Rectal smooth muscle tissue (tissue), 1 donor: Measurements from ENCODE around the gene MAP1LC3B.
"Not testable (repeated sequence)": the region's sequence is repeated elsewhere in the genome, so short reads cannot be mapped to it uniquely, and the experiment has no call there.

Experiments used
- H3K27ac ChIP-seq: one replicate; pipeline ENCODE4 v1.7.0; 2013; ENCODE audit warnings: low read depth, low read length, inconsistent platforms
- H3K27me3 ChIP-seq: one replicate; pipeline ENCODE4 v1.7.0; 2013; ENCODE audit warnings: low read length; ENCODE audit not compliant: control insufficient read depth, insufficient read depth
- H3K36me3 ChIP-seq: one replicate; pipeline ENCODE4 v1.7.0; 2013; ENCODE audit warnings: low read length; ENCODE audit not compliant: control insufficient read depth, insufficient read depth
- H3K4me1 ChIP-seq: one replicate; pipeline ENCODE4 v1.7.0; 2013; ENCODE audit warnings: low read length; ENCODE audit not compliant: control insufficient read depth, insufficient read depth
- H3K4me3 ChIP-seq: one replicate; pipeline ENCODE4 v1.7.0; 2013; ENCODE audit warnings: low read length
- H3K9ac ChIP-seq: one replicate; pipeline ENCODE4 v1.7.0; 2013; ENCODE audit warnings: low read length

MAP1LC3B gene

DNA sequence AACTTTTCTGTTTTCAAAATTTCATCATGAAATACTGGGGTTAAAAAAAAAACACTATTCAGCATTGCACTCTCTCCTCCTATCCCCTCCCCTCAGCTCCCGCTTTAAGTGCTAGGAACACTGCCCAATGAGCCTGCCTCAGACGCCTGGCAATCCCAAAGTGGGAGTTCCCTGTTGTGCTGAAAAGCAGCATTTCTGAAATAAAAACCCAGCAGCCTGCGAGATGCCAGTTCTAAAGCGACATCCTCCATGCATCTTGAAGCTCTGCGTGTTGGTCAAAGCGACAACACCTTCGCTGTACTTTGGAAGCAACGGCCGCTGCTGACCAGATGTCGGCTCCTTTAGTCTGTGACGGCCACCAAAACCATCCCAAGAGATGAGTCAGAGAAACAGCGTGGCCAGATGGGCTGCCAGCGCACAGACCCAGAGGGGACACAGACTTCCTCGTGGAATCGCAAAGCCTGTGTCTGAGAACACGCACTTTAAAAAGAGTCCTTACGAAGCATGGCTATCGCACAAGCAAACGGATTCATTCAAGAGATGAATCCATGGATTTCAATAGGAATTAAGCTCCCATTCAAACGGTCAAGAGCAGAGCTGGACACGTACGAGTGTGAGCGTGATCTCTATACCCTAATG lies 41.3 kb upstream of the MAP1LC3B start:
- Histone ChIP-seq H3K9ac (no peak overlapping the region), H3K27ac (no peak overlapping the region), H3K4me1 (no peaks in the 10 kb centered on the region), H3K36me3 (peaks cover 6% of the 10 kb centered on the region), H3K27me3 (no peaks in the 10 kb centered on the region), H3K4me3 (no peak overlapping the region)

DNA sequence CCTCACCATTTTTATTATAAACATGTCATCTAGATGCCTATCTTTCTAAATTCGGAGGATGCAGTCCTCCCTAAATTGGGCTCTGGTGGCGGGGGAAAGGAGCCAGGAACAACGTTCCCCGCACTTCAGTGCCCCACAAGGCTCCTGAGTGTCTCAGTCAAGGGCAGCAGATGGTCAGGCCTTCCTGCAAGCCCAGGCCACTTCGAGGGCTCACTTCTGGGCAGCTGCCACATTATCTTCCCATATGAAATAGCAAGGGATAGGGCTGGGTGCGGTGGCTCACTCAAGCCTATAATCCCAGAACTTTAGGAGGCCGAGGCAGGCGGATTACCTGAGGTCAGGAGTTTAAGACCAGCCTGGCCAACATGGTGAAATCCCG lies 40.8 kb upstream of the MAP1LC3B start:
- no peak overlapping the region for H3K27ac ChIP-seq
- H3K27me3 ChIP-seq, result no peaks in the 10 kb centered on the region
- no peak overlapping the region for H3K9ac ChIP-seq
- no peak overlapping the region for H3K4me3 ChIP-seq
- H3K4me1 ChIP-seq, result no peaks in the 10 kb centered on the region
- H3K36me3 ChIP-seq, result peaks cover 6% of the 10 kb centered on the region

DNA sequence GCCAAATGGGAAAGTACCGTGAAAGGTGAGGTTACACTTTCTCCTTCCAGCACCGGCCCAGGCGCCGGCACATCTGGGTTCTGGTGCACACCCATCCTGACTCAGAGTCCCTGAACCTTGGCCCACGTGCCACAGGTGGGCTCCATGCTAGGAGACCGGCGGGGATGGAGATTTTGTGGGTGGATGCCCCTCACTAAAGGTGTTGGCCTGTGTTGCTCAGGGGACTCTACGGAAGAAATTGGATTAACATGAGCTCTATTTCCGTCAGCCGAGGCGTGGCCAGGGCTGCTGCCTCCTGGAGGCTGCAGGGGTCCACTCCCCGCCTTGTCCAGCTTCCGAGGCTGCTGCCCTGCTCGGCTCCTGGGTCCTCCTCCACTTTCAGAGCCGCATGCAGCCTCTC lies 39.3 kb upstream of the MAP1LC3B start:
- Histone ChIP-seq H3K36me3 (peaks cover 5% of the 10 kb centered on the region), H3K27me3 (no peaks in the 10 kb centered on the region), H3K9ac (no peak overlapping the region), H3K4me3 (no peak overlapping the region), H3K4me1 (no peaks in the 10 kb centered on the region), H3K27ac (no peak overlapping the region)

DNA sequence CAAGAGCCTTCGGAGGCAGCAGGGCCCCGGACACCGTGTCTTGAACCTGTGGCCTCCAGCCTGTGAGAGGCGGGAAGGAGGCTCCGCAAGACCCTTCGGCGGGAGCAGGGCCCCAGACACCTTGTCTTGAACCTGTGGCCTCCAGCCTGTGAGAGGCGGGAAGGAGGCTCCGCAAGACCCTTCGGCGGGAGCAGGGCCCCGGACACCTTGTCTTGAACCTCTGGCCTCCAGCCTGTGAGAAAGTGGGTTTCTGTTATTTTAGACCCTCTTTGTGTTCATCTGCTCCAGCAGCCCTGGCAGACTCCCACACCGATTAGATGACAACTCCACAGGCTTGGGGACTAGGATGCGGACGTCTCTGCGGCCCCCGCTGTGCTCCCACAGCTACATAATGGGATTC lies 38.5 kb upstream of the MAP1LC3B start:
- no peak overlapping the region for H3K27ac ChIP-seq
- H3K4me3 ChIP-seq, result no peak overlapping the region
- peaks cover 8% of the 10 kb centered on the region for H3K36me3 ChIP-seq
- no peaks in the 10 kb centered on the region for H3K4me1 ChIP-seq
- no peak overlapping the region for H3K9ac ChIP-seq
- H3K27me3 ChIP-seq, result no peaks in the 10 kb centered on the region

DNA sequence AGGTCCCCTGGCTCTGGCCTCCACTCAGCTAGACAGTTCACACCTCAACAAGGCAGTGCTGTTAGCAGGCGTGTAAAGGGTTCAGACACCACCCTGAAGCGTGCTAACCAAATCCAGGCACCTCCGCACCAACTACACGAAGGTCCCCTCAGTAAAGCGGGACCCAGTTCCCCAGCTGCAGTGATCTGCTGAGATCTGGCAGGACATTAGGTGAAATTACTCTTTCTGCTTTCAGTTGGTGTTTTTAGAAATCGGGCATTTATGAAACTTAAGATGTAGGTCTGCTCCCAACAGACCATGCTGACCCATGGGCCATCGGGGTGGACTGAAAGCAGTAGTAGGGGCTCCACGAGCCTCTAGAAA lies 35.7 kb upstream of the MAP1LC3B start:
- Histone ChIP-seq H3K27ac (no peak overlapping the region), H3K9ac (no peak overlapping the region), H3K4me3 (no peak overlapping the region), H3K27me3 (no peaks in the 10 kb centered on the region), H3K36me3 (peaks cover 27% of the 10 kb centered on the region), H3K4me1 (no peaks in the 10 kb centered on the region)

DNA sequence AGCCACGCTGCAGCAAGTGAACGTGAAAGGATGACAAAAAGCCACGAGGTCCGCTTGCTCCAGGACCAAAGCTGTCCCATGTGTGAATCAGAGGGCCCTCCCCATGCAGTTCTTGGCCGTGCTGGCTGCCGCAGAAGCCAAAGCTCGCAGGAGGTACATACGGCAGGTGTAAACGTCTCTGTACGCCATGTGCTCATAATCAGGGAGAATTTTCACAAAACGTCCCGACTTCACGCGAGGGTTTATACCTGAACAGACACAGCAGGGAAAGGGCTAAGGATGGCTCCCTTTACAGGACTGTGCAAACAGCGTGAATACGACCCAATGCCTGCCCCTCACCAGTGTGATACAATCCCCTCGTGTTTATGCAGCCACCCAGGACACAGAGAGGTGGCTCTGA lies 33.9 kb upstream of the MAP1LC3B start:
- H3K36me3 ChIP-seq, result peaks cover 32% of the 10 kb centered on the region

DNA sequence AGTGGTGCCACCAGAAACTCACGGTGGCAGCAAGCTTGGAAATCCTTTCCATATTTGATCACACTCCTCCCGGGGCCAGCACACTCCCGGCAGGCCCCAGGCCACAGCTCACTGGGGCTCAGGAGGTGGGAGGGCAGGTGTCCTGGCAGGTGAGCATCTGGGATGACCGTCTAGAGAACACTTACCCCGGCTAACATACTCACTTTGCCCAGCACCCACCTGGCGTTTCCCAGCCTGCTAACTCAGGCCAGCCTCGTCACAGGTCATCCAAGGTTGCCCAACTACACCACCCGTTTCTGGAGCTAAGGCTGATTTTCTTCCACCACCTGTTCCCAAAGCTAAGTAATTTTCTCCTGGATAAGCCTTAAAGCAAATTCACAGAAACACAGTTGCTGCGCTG lies 33.4 kb upstream of the MAP1LC3B start:
- Histone ChIP-seq H3K36me3 (peaks cover 32% of the 10 kb centered on the region), H3K9ac (no peak overlapping the region), H3K4me1 (no peaks in the 10 kb centered on the region), H3K4me3 (no peak overlapping the region), H3K27me3 (no peaks in the 10 kb centered on the region), H3K27ac (no peak overlapping the region)

More for the DNA sequence above, 33.9 kb upstream of the MAP1LC3B start:
- H3K27me3 ChIP-seq, result no peaks in the 10 kb centered on the region
- H3K27ac ChIP-seq, result no peak overlapping the region
- H3K4me1 ChIP-seq, result no peaks in the 10 kb centered on the region
- H3K4me3 ChIP-seq, result no peak overlapping the region
- no peak overlapping the region for H3K9ac ChIP-seq

DNA sequence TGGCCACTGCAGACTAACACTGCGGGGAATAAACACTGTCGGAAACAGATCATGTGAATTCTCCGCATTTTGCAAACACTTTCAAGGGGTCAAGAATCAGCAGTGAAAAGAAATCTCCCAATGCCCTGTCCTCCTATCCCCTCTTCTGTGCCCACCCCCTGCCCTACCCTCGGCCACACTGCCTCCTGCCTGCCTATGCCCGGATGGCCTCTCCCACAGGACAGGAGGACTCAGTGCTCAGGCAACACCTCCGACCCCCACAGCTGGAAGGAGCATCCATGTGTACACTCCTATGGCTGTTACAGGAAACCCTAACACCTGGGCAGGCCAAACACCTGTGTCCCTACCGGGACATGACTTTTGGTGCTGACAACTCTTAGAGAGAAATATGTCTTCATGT lies 33.0 kb upstream of the MAP1LC3B start:
- Histone ChIP-seq H3K36me3 (peaks cover 32% of the 10 kb centered on the region), H3K4me1 (peaks cover 2% of the 10 kb centered on the region), H3K4me3 (no peak overlapping the region), H3K9ac (no peak overlapping the region), H3K27ac (no peak overlapping the region), H3K27me3 (no peaks in the 10 kb centered on the region)

DNA sequence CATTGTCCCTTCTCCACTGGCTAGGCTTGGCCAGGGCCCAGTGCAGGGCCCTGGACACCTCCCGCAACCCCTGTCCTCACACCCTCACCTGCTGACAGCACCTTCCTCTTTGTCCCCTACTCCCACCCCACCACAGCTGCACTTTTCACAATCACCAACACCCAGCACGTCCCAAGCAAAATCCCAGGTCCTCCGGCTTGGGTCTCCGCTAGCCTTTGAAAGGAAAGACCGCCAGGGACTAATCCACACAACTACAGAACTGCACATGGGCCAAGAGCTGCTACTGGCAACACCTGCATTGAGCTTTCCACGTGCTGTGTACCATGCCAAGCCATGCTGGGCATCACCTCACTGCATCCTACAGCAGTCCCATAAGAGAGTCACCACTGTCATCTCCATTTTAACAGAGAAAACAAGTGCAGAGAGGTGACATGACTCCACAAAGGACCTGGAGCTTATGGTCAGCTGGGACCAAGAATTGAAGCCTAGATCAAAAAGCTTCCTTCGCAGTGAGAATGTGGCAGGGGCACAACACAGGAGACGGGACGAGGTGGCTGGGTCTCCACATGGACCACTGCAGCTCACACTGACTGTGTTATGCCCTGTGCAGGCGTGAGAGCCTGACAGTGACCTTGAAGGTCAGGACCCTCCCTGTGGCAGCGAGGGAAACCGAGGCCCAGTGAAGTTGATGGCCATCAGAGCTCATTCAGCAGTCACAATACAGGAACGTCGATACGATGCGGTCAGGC lies 31.1 kb upstream of the MAP1LC3B start:
- H3K27me3 ChIP-seq, result no peaks in the 10 kb centered on the region
- no peak overlapping the region for H3K27ac ChIP-seq
- peaks cover 32% of the 10 kb centered on the region for H3K36me3 ChIP-seq
- H3K9ac ChIP-seq, result no peak overlapping the region
- H3K4me1 ChIP-seq, result peaks cover 8% of the 10 kb centered on the region
- H3K4me3 ChIP-seq, result no peak overlapping the region

DNA sequence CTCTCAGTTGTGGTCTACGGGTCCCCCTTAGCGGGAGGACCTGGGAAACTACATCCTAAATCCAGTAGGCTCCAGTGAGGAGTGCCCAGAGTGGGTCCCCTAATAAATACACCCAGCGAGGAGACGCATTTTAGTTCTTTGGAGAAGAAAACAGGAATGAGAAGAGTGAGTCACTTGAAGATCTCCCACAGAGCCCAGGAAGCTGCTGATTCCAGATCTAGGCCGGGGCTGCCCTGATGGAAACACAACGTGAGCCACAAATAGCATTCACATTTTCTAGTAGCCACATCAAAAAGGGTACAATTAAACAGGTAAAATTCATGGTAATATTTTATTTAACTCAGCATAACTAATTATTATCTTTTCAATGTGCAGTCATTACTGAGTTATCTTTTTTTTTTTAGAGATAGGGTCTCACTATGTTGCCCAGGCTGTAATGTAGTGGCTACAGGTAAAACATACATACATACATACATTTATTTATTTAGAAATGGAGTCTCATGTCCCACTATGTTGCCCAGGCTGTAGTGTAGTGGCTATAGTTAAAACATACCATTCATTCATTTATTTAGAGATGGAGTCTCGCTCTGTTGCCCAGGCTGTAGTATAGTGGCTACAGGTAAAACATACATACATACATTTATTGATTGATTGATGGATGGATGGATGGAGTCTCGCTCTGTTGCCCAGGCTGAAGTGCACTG lies 30.1 kb upstream of the MAP1LC3B start:
- Histone ChIP-seq H3K27ac (no peak overlapping the region), H3K27me3 (no peaks in the 10 kb centered on the region), H3K4me3 (no peak overlapping the region), H3K9ac (no peak overlapping the region), H3K4me1 (peaks cover 8% of the 10 kb centered on the region), H3K36me3 (peaks cover 27% of the 10 kb centered on the region)

DNA sequence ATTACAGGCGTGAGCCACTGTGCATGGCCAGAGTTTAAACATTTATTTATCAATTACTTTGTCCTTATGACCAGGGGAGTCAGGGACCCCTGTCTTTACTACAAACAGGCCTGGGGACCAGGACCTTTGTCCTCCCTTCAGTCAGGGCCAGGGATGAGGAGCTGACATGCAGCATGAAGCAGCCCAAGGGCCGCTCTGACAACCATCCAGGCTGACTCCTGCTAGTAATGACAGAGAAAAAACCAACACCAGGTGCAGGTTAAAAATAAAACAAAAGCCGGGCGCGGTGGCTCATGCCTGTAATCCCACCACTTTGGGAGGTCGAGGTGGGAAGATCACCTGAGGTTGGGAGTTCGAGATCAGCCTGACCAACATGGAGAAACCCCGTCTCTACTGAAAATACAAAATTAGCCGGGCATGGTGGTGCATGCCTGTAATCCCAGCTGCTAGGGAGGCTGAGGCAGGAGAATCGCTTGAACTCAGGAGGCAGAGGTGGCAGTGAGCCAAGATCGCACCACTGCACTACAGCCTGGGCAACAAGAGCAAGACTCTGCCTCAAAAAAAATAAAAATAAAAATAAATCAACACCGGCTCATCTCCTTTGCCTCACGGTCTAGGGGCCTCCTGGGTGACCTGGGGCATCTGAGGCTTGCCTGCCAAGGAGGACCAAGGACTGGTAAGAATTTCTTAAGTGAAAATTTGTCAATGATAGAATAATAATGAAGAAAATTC lies 29.1 kb upstream of the MAP1LC3B start:
- peak overlapping the region; percentile 83 for H3K27ac ChIP-seq
- not testable (repeated sequence) for H3K4me1 ChIP-seq, H3K4me3 ChIP-seq, H3K9ac ChIP-seq, H3K27me3 ChIP-seq
- peaks cover 27% of the 10 kb centered on the region for H3K36me3 ChIP-seq

DNA sequence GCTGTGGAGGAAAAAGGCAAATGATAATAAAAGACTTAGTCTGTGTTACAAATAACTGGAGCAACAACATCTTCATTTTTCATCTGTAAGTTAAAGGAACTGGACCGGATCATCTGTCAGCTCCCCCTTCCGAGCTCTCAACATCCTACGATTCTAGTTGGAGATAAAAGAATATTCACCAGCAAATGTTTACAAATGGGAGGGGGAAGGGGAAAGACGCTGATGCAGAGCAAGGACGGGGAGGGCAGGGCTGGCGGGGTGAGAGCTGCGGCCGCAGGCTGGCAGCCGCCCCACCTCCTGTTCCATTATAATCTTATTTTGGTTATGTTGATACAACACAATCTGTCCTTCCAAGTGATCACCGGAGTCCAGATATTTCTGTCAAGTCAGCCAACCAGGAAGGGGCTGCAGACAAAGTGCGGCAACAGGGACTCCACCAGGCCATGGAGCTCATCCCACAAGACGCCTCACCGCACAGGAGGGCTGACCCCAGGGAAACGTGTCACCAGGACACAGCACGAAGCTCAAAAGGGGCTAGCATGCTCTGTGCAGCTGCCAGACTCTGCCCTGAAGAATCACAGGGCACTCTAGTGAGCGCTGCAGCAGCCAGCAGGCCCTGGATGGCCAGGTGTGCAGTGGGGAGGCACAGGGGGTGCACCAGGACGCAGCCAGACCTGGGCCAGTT lies 28.2 kb upstream of the MAP1LC3B start:
- Histone ChIP-seq H3K4me1 (peaks cover 8% of the 10 kb centered on the region), H3K27ac (peak overlapping the region; percentile 83), H3K27me3 (no peaks in the 10 kb centered on the region), H3K9ac (no peak overlapping the region), H3K36me3 (peaks cover 21% of the 10 kb centered on the region), H3K4me3 (peak overlapping the region; percentile 32)
